CD4-positive, alpha-beta T cell treated with Interleukin-4 for 1 hour (primary cell): ENCODE measurements around the gene AKAP8.

Experiments used
- DNase-seq, 2 donors: peaks; one replicate each; pipeline ENCODE4 v3.0.0-alpha.2; 2020 to 2022

Gene AKAP8

GRCh38 chr19:15330801-15331418, 48.7 kb downstream of the AKAP8 start:
- DNase-seq = peak; percentile 34 to 46

DNA sequence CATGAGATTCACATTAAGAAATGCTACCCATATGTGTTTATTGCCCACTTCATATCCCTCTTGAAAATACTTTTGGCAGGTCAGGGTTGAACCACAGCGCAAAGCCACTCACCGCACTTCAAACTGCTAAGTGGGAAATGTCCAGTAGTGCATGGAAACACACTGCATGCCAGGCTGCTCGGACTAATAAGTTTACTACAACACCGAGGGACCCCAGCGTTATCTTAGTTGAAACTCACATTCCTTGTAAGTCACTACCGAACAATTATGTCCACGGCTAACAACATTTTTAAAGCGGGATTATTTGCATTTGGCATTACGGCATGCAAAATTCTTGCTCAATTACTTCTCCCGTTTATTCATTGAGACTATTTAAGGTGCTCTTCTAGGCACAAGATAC, 51.3 kb downstream of the AKAP8 start:
- DNase-seq = no peak

- DNase-seq = no peak
Observed at GRCh38 chr19:15324791-15325519, 54.6 kb downstream of the AKAP8 start.

GRCh38 chr19:15323496-15324235, 55.9 kb downstream of the AKAP8 start:
- DNase-seq = no peak

GRCh38 chr19:15321739-15322138, 57.8 kb downstream of the AKAP8 start:
- no peak for DNase-seq

DNA sequence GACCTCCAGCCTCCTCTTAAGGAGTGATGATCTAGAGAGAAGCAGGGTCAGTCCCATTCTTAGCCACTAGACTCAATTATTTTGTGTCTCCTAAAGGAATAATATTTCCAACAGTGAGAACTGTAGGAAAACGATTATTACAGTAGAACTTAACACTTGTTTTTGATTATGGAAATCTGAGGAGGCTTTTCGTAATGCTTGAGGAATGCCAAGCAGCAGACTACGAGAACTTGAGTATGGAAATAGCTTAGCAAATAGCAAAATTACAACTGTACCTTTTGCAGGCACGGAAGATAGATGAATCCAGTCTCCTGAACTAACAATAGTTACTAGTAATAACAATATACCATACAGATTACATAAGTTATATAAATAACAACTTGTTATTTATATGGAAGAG, 59.5 kb downstream of the AKAP8 start:
- no peak for DNase-seq

DNA sequence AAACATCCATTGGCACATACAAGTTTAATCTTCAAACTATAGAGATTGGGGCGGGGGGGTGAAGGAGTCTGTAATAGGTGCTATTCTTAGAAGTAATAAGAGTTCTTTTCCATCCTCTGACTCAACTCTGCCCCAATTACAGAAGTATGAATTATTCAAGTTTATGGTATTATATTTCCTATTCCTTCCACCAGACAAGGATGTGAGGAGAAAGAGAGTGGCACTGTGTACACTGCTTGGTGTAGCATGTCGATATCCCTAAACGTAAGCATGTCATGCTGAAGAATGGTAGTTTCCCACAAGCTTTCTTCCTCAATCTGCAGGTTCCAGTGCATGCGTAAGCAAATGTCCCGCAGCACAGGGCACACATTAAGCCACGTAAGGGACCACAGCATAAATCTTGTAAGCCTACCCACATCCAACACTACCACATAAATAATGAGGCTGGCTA, 61.3 kb downstream of the AKAP8 start:
- peak in 1 of 2 donors; percentile 58 for DNase-seq

GRCh38 chr19:15317392-15318071, 62.1 kb downstream of the AKAP8 start:
- DNase-seq = no peak

DNA sequence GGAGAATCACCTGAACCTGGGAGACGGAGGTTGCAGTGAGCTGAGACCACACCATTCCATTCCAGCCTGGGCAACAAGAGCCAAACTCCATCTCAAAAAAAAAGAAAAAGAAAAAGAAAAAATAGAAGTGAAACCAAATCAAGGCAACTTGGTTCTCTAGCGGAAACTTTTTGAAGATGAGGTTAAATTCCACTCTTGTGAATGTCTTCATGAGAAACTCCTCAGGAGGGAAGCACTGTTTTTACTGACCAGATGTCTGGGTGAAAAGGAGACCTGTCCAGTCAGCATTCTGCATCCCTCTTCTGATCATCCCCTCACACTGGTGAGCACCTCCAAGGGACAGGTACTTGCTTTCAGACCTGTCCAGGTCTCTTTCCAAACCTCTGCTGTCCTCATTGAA, 63.1 kb downstream of the AKAP8 start:
- DNase-seq = no peak

DNA sequence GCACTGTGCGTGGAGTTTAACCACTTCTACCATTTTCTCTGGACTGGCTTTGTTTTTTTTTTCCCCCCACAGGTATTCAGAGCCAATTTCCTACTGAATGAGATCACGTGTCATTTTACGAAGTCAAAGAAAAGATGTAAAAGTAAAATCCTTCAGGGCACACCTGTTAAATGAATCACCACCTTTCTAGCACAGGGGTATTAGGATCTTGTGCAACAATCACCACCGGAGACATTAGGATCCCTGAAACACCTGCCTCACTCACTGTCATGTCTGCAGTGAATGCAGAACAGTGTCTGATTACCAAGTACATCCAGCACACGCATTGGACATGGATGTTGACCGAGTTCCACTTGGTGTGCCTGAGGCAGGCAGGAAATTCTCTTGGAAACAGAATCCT, 64.5 kb downstream of the AKAP8 start:
- no peak for DNase-seq

DNA sequence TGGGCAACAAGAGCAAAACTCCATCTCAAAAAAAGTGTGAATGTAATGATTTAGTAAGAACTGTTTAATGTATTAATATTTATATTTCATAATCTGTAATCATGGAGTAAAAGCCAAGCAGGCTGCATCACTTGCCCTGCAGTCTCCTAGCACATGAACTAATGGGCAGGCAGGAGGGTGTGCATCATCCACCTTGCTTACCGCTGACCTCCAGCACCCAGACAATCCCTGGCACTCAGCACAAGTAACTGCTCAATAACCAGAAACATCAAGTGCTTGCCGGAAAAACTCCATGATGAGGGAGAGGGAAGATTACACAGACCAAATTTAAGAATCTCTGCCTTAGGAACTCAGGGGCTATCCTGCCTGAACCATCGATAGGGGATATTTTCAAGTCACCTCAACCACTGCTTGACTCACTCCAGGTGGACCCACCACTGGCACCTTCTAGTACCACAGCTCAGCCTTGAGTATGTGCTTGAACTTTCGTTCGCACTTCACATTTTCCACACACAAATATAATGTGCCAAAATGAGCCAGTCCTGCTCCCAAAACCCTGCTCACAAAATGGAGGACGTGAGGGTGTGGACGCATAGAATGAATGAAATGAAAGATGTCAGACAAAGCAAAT, 65.8 kb downstream of the AKAP8 start:
- no peak for DNase-seq

DNA sequence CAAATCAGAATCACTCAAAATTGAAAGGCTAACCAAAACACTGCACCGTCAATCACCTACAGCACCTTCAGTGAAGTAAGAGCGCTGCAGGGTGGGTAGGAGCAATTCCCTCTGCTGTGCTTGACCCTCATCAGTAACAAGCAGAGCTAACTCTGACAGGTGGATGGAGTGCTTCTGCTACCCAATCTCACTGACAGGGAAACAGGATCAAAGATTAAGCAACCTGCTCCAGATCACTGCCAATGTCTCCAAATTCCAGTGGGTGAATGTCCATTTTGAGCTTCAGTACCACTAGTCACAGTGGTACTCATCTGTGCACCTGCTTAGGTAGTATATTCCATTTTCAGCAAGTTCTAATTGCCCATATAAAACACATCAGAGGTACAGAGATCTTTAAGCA, 72.4 kb downstream of the AKAP8 start:
- DNase-seq = no peak

DNA sequence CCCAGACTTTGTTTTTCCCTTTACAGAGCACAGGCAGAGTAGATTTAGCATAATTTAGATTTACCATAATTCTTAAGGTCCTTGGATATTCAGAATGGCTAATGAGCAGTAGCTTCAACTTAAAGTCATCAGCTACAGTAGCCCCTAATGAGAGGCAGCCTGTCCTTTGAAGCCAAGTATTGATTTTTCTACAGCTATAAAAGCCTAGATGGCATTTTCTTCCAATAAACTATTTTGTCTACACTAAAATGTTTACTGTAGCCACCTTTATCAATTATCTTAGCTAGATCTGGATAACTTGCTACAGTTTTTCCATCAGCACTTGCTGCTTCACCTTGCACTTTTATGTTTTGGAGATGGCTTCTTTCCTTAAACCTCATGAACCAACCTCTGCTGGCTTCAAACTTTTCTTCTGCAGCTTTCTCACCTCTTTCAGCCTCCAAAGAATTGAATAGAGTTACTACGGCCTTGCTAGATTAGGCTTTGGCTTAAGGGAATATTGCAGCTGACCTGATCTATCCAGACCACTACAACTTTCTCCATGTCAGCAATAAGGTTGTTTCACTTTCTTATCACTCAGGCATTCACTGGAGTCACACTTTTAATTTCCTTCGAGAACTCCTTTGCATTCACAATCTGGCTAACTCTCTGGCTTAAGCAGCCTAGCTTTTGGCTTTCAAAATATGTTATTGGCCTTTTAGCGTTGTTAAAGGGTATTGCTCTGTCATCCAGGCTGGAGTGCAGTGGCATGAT, 73.8 kb downstream of the AKAP8 start:
- DNase-seq = no peak

GRCh38 chr19:15304140-15304705, 75.4 kb downstream of the AKAP8 start:
- no peak for DNase-seq
